Uterus (tissue), 4 donors: ENCODE results near the gene IFNAR1. TPM values are rescaled to one million over a fixed set of nuclear protein-coding genes. Genes with fewer than 3 reads are reported as not detected.
"Not testable (repeated sequence)": the region's sequence is repeated elsewhere in the genome, so short reads cannot be mapped to it uniquely, and the experiment has no call there.

Experiments used
- DNase-seq, 2 donors: peaks; one replicate each; pipeline ENCODE4 v3.0.0-alpha.2; 2019 to 2020
- H3K27ac ChIP-seq, 2 donors: fragments of 200-600 bp; sonication (generic); 1 replicate in 1 of 2; 2 replicates in 1 of 2; pipeline ENCODE4 v1.5.1; 2016 to 2018
- H3K27me3 ChIP-seq, 2 donors: fragments of 200-600 bp; sonication (generic); one replicate each; pipeline ENCODE4 v1.5.1; 2018 to 2019; ENCODE audit warnings: control low read depth in 1 of 2
- H3K36me3 ChIP-seq, 2 donors: fragments of 200-600 bp; sonication (generic); one replicate each; pipeline ENCODE4 v1.5.1; 2019; ENCODE audit warnings: control low read depth in 1 of 2
- H3K4me1 ChIP-seq, 2 donors: fragments of 200-600 bp; sonication (generic); one replicate each; pipeline ENCODE4 v1.5.1; 2018 to 2019; ENCODE audit warnings: control low read depth in 1 of 2
- H3K4me3 ChIP-seq, 2 donors: fragments of 200-600 bp; sonication (generic); 1 replicate in 1 of 2; 2 replicates in 1 of 2; pipeline ENCODE4 v1.5.1; 2018 to 2019; ENCODE audit warnings: mild to moderate bottlenecking in 1 of 2
- H3K9me3 ChIP-seq, 2 donors: fragments of 200-600 bp; sonication (generic); one replicate each; pipeline ENCODE4 v1.5.1; 2019; ENCODE audit warnings: control low read depth in 1 of 2
- CTCF ChIP-seq, 4 experiments: fragments of 200-600 bp in 2 of 4; fragments of 450-650 bp in 2 of 4; sonication (generic) in 2 of 4; IDR thresholded peaks; one replicate each; pipeline ENCODE4 v1.5.1; 2016 to 2019; ENCODE audit warnings: antibody characterized with exemption in 4 of 4, mild to moderate bottlenecking in 2 of 4, moderate library complexity in 1 of 4
- POLR2A ChIP-seq, 2 donors: fragments of 450-650 bp; IDR thresholded peaks; one replicate each; pipeline ENCODE4 v1.6.1; 2016; ENCODE audit warnings: antibody characterized with exemption in 2 of 2, mild to moderate bottlenecking in 1 of 2, moderate library complexity in 1 of 2
- intact Hi-C: fragments of 100-400 bp; cut with DNase I; formaldehyde crosslinking; loops from one replicate; pipeline ENCODE4 v1.15.1; 2023; ENCODE audit warnings: low total_unique reads
- total RNA-seq, 4 donors: library from RNA; depleted of rRNA in 3 of 4; stranded (reverse); fragments of >200 nt in 3 of 4; gene quantifications; one replicate each; pipeline versions ENCODE4 v1.1.0 to v1.2.4, GENCODE V29; 2014 to 2023
- donor health status: DM: yes; HTN: yes; CAD: no.

The IFNAR1 gene
- total RNA-seq, 4 donors from 2014 or later: 26.8 to 115 (median 39.3) TPM

- peak overlapping the region; percentile 58 to 75 for H3K27ac ChIP-seq
- H3K36me3 ChIP-seq: no peaks in the 10 kb centered on the region
- intact Hi-C loops: no loop called here
- no peaks in the 10 kb centered on the region for H3K9me3 ChIP-seq
- peaks cover 0 to 13% of the 10 kb centered on the region in 2 donors for H3K4me1 ChIP-seq
- no peaks in the 10 kb centered on the region for H3K27me3 ChIP-seq
- TF ChIP-seq CTCF (IDR thresholded peaks at IDR 0.05) (no peak), POLR2A (IDR thresholded peaks at IDR 0.05) (no peak)
- DNase-seq: no peak
- H3K4me3 ChIP-seq: no peak overlapping the region
These were observed 34.7 kb downstream of the IFNAR1 start for GRCh38 chr21:33359446-33359845.

GRCh38 chr21:33360281-33360680 lies 35.5 kb downstream of the IFNAR1 start:
- DNase-seq: peak in 1 of 2 donors; percentile 43
- Histone ChIP-seq H3K36me3 (no peaks in the 10 kb centered on the region), H3K27ac (peak overlapping the region; percentile 58 to 75)

GRCh38 chr21:33360881-33361602 lies 36.3 kb downstream of the IFNAR1 start:
- intact Hi-C loops: no loop called here
- Histone ChIP-seq H3K9me3 (no peaks in the 10 kb centered on the region), H3K4me1 (peaks cover 0 to 13% of the 10 kb centered on the region in 2 donors), H3K36me3 (no peaks in the 10 kb centered on the region), H3K27me3 (no peaks in the 10 kb centered on the region), H3K4me3 (no peak overlapping the region), H3K27ac (peak overlapping the region; percentile 58 to 75)
- peak; percentile 63 to 73 for DNase-seq
- TF ChIP-seq POLR2A (IDR thresholded peaks at IDR 0.05) (no peak), CTCF (IDR thresholded peaks at IDR 0.05) (peak; percentile 53 to 70 (median 68))

More at GRCh38 chr21:33360281-33360680, 35.5 kb downstream of the IFNAR1 start:
- no peaks in the 10 kb centered on the region for H3K27me3 ChIP-seq
- intact Hi-C loops: no loop called here
- TF ChIP-seq POLR2A (IDR thresholded peaks at IDR 0.05): no peak
- TF ChIP-seq CTCF (IDR thresholded peaks at IDR 0.05): no peak
- no peak overlapping the region for H3K4me3 ChIP-seq
- H3K9me3 ChIP-seq: no peaks in the 10 kb centered on the region
- peaks cover 0 to 13% of the 10 kb centered on the region in 2 donors for H3K4me1 ChIP-seq

GRCh38 chr21:33362044-33362555 lies 37.3 kb downstream of the IFNAR1 start:
- H3K4me3 ChIP-seq: no peak overlapping the region
- H3K27ac ChIP-seq: peak overlapping the region; percentile 9 to 75

GRCh38 chr21:33363911-33364609 lies 39.3 kb downstream of the IFNAR1 start:
- H3K36me3 ChIP-seq, H3K27ac ChIP-seq, DNase-seq, H3K4me3 ChIP-seq, intact Hi-C loops, H3K27me3 ChIP-seq, H3K9me3 ChIP-seq: not testable (repeated sequence)
- H3K4me1 ChIP-seq: peaks cover 0 to 13% of the 10 kb centered on the region in 2 donors

More at GRCh38 chr21:33362044-33362555, 37.3 kb downstream of the IFNAR1 start:
- no peaks in the 10 kb centered on the region for H3K9me3 ChIP-seq
- H3K4me1 ChIP-seq: peaks cover 0 to 13% of the 10 kb centered on the region in 2 donors
- no peak for DNase-seq
- intact Hi-C loops: no loop called here
- TF ChIP-seq CTCF (IDR thresholded peaks at IDR 0.05) (no peak), POLR2A (IDR thresholded peaks at IDR 0.05) (no peak)
- H3K36me3 ChIP-seq: no peaks in the 10 kb centered on the region
- no peaks in the 10 kb centered on the region for H3K27me3 ChIP-seq
